H9 (cell line): ENCODE measurements around the gene MYL10. TPM values are rescaled to one million over a fixed set of nuclear protein-coding genes. Genes with fewer than 3 reads are reported as not detected.

ENCODE experiments used
- DNase-seq: peaks from one replicate; pipeline ENCODE4 v3.0.0-alpha.2; 2017
- H2AFZ ChIP-seq: one replicate; pipeline ENCODE4 v1.6.1; 2013; ENCODE audit warnings: mild to moderate bottlenecking, low read length, control low read depth, moderate library complexity
- H2AK5ac ChIP-seq: 2 replicates; pipeline ENCODE4 v1.6.1; 2013; ENCODE audit warnings: low read length, control low read depth, mixed read lengths; ENCODE audit not compliant: insufficient read length
- H2BK120ac ChIP-seq: one replicate; pipeline ENCODE4 v1.6.1; 2013; ENCODE audit warnings: low read depth, mild to moderate bottlenecking, low read length, control low read depth, inconsistent platforms; ENCODE audit not compliant: poor library complexity, severe bottlenecking
- H2BK12ac ChIP-seq: 2 replicates; pipeline ENCODE4 v1.6.1; 2013; ENCODE audit warnings: low read length, control low read depth, mixed read lengths, low read depth; ENCODE audit not compliant: insufficient read length
- H2BK15ac ChIP-seq: 2 replicates; pipeline ENCODE4 v1.6.1; 2013; ENCODE audit warnings: low read depth, low read length, control low read depth
- H2BK20ac ChIP-seq: one replicate; pipeline ENCODE4 v1.6.1; 2013; ENCODE audit warnings: low read depth, mild to moderate bottlenecking, low read length, control low read depth, inconsistent platforms; ENCODE audit not compliant: poor library complexity, severe bottlenecking
- H2BK5ac ChIP-seq: 2 replicates; pipeline ENCODE4 v1.6.1; 2013; ENCODE audit warnings: low read length, control low read depth, mixed read lengths; ENCODE audit not compliant: insufficient read length
- H3K14ac ChIP-seq: 2 replicates; pipeline ENCODE4 v1.6.1; 2013; ENCODE audit warnings: low read length, control low read depth; ENCODE audit not compliant: insufficient read depth
- H3K18ac ChIP-seq: 2 replicates; pipeline ENCODE4 v1.6.1; 2013; ENCODE audit warnings: low read depth, mild to moderate bottlenecking, mixed read lengths, low read length, control low read depth; ENCODE audit not compliant: insufficient read length
- H3K23ac ChIP-seq: 2 replicates; pipeline ENCODE4 v1.6.1; 2013; ENCODE audit warnings: low read length, control low read depth, mixed read lengths, low read depth; ENCODE audit not compliant: insufficient read length
- H3K23me2 ChIP-seq: 2 replicates; pipeline ENCODE4 v1.6.1; 2013; ENCODE audit warnings: low read depth, mild to moderate bottlenecking, mixed read lengths, low read length, control low read depth; ENCODE audit not compliant: insufficient read length, poor library complexity, severe bottlenecking
- H3K27ac ChIP-seq: 2 replicates; pipeline ENCODE4 v1.5.1; 2013; ENCODE audit warnings: low read length, control low read depth, mixed read lengths, low read depth; ENCODE audit not compliant: insufficient read length
- H3K27me3 ChIP-seq: 2 replicates; pipeline ENCODE4 v1.6.1; 2013; ENCODE audit warnings: low read length, control low read depth, inconsistent platforms; ENCODE audit not compliant: insufficient read depth
- H3K4ac ChIP-seq: 2 replicates; pipeline ENCODE4 v1.6.1; 2013; ENCODE audit warnings: low read depth, mild to moderate bottlenecking, control low read depth, inconsistent platforms, low read length, moderate library complexity
- H3K4me1 ChIP-seq: 2 replicates; pipeline ENCODE4 v1.6.1; 2013; ENCODE audit warnings: low read length, control low read depth, inconsistent platforms; ENCODE audit not compliant: insufficient read depth
- H3K4me2 ChIP-seq: 2 replicates; pipeline ENCODE4 v1.6.1; 2013; ENCODE audit warnings: low read length, control low read depth, mixed read lengths; ENCODE audit not compliant: insufficient read length, insufficient read depth
- H3K56ac ChIP-seq: 2 replicates; pipeline ENCODE4 v1.6.1; 2013; ENCODE audit warnings: low read depth, mild to moderate bottlenecking, mixed read lengths, low read length, control low read depth; ENCODE audit not compliant: insufficient read length
- H3K79me1 ChIP-seq: 2 replicates; pipeline ENCODE4 v1.6.1; 2013; ENCODE audit warnings: low read depth, mild to moderate bottlenecking, moderate library complexity, low read length, control low read depth, inconsistent platforms; ENCODE audit not compliant: insufficient read depth, poor library complexity, severe bottlenecking
- H3K79me2 ChIP-seq: 2 replicates; pipeline ENCODE4 v1.6.1; 2013; ENCODE audit warnings: low read length, control low read depth, inconsistent platforms; ENCODE audit not compliant: insufficient read depth
- H3K9ac ChIP-seq: 2 replicates; pipeline ENCODE4 v1.6.1; 2013; ENCODE audit warnings: low read length, control low read depth, mixed read lengths; ENCODE audit not compliant: insufficient read length; ENCODE audit errors: extremely low read depth
- H3K9me3 ChIP-seq: one replicate; pipeline ENCODE4 v1.6.1; 2013; ENCODE audit warnings: low read depth, low read length, inconsistent platforms; ENCODE audit not compliant: control insufficient read depth
- H3T11ph ChIP-seq: one replicate; pipeline ENCODE4 v1.6.1; 2013; ENCODE audit warnings: mild to moderate bottlenecking, low read length, control low read depth, inconsistent platforms
- H4K20me1 ChIP-seq: one replicate; pipeline ENCODE4 v1.6.1; 2013; ENCODE audit not compliant: control insufficient read depth, insufficient read length, insufficient read depth
- H4K5ac ChIP-seq: 2 replicates; pipeline ENCODE4 v1.6.1; 2013; ENCODE audit warnings: low read depth, mild to moderate bottlenecking, mixed read lengths, low read length, control low read depth; ENCODE audit not compliant: insufficient read length
- H4K8ac ChIP-seq: replicated peaks from 2 replicates; pipeline ENCODE4 v1.6.1; 2013; ENCODE audit warnings: low read length, control low read depth, mixed read lengths, low read depth; ENCODE audit not compliant: insufficient read length
- H4K91ac ChIP-seq: 2 replicates; pipeline ENCODE4 v1.6.1; 2013; ENCODE audit warnings: low read depth, mild to moderate bottlenecking, moderate library complexity, mixed read lengths, low read length, control low read depth; ENCODE audit not compliant: insufficient read length
- H3K27ac Mint-ChIP-seq, 3 experiments: 2 replicates in 2 of 3; 3 replicates in 1 of 3; pipeline ENCODE4 v1.8.0; 2020 to 2021; ENCODE audit warnings: mixed read lengths in 3 of 3, mild to moderate bottlenecking in 1 of 3, moderate library complexity in 1 of 3
- H3K27me3 Mint-ChIP-seq: 2 replicates; pipeline ENCODE4 v1.8.0; 2021; ENCODE audit warnings: low read depth, mild to moderate bottlenecking, moderate library complexity, mixed read lengths
- H3K36me3 Mint-ChIP-seq, 3 experiments: 2 replicates in 2 of 3; 3 replicates in 1 of 3; pipeline ENCODE4 v1.8.0; 2020 to 2021; ENCODE audit warnings: low read depth in 3 of 3, mixed read lengths in 3 of 3; ENCODE audit not compliant: insufficient read depth in 1 of 3
- H3K4me1 Mint-ChIP-seq, 2 experiments: 2 replicates each; pipeline ENCODE4 v1.8.0; 2020; ENCODE audit warnings: mixed read lengths in 2 of 2
- H3K4me3 Mint-ChIP-seq, 2 experiments: 2 replicates in 1 of 2; 3 replicates in 1 of 2; pipeline ENCODE4 v1.8.0; 2020 to 2021; ENCODE audit warnings: mild to moderate bottlenecking in 2 of 2, mixed read lengths in 2 of 2, moderate library complexity in 1 of 2
- H3K9me3 Mint-ChIP-seq, 2 experiments: 2 replicates in 1 of 2; 3 replicates in 1 of 2; pipeline ENCODE4 v1.8.0; 2020; ENCODE audit warnings: mild to moderate bottlenecking in 2 of 2, mixed read lengths in 2 of 2, moderate library complexity in 1 of 2
- CTCF ChIP-seq: fragments of 200-600 bp; sonication (generic); conservative IDR thresholded peaks from 3 replicates; pipeline ENCODE4 v1.8.0; 2021; ENCODE audit warnings: antibody characterized with exemption, mild to moderate bottlenecking
- WGBS: extraction: QIAGEN DNeasy Blood & Tissue Kit; methylation state at CpG from one replicate; pipeline ENCODE4 v1.1.7; 2013; ENCODE audit warnings: missing lambda C conversion rate, low lambda C conversion rate, mixed read lengths; ENCODE audit not compliant: insufficient read length; ENCODE audit errors: extremely low coverage; 5-methylcytosine and 5-hydroxymethylcytosine counted together
- total RNA-seq: library from RNA; stranded (reverse); gene quantifications from 2 replicates; pipeline ENCODE4 v1.2.1, GENCODE V29; 2021

The MYL10 gene
- total RNA-seq, 1 experiment from 2014 or later: 0.50 TPM

DNA sequence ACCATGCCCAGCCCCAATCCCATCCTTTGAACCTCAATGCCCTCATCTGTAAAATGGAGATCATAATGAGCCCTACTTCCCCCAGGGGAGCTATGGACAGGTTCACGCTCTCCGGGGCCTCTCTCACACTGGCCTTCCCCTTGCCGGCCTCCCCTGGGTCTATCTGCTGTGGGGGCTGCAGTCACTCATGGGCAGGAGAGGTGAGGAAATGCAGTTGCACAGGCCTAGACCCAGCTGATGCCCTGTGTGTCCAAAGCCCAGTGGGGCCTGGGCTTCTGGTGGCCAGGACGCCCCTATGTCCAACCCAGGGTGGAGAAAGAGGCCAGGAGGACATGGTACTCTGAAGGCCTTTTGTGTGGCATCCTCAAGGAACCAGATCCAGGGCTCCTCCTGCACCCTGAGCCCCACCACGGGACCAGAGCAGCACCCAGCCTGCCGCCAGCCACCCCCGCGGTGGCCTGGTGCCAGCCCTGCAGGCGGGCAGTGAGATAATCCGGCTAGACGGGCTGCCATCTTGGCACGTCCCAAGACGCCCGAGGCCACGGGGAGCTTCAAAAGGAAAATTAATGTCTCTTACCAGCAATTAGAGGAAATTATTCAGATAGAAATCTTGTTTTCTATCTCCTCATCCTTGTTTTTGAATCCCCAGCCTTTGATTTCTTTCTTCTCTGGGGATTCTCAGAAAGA lies 39.0 kb downstream of the MYL10 start:
- Mint-ChIP-seq H3K27ac (no peak overlapping the region), H3K4me3 (no peak overlapping the region), H3K36me3 (no peaks in the 10 kb centered on the region), H3K4me1 (peaks cover 0 to 7% of the 10 kb centered on the region in 2 experiments; a peak in 1 of 4 replicates), H3K9me3 (no peaks in the 10 kb centered on the region), H3K27me3 (peaks cover 22% of the 10 kb centered on the region)
- Histone ChIP-seq H3K9ac (no peak overlapping the region), H3K4me1 (no peaks in the 10 kb centered on the region), H3K18ac (no peak overlapping the region), H2BK20ac (no peak overlapping the region), H2AFZ (no peak overlapping the region), H3K23ac (no peak overlapping the region), H3K79me1 (no peaks in the 10 kb centered on the region), H2BK120ac (no peak overlapping the region), H3K56ac (no peak overlapping the region), H3K27ac (no peak overlapping the region), H2BK15ac (no peak overlapping the region), H4K8ac (no peak overlapping the region), H2AK5ac (no peak overlapping the region), H2BK12ac (no peak overlapping the region), H3K4me2 (no peak overlapping the region), H3K27me3 (no peaks in the 10 kb centered on the region), H3K79me2 (no peaks in the 10 kb centered on the region), H2BK5ac (no peak overlapping the region), H3T11ph (no peak overlapping the region), H4K5ac (no peak overlapping the region), H3K9me3 (no peaks in the 10 kb centered on the region), H3K23me2 (no peaks in the 10 kb centered on the region), H4K91ac (no peak overlapping the region), H3K14ac (no peak overlapping the region; the same call in 1 of the 2 replicates), H4K20me1 (no peaks in the 10 kb centered on the region), H3K4ac (no peak overlapping the region)
- TF ChIP-seq CTCF: no peak
- WGBS: no CpG with 5 or more reads among the region's 15 CpGs
- DNase-seq: no peak
